Kidney (tissue), 14 donors: Measurements from ENCODE around the gene GFRA1. TPM values are rescaled to one million over a fixed set of nuclear protein-coding genes. Genes with fewer than 3 reads are reported as not detected.
A peak's percentile ranks its signal among the peaks of the same experiment; 100 is the strongest.

Experiments
- DNase-seq, 5 donors: peaks; one replicate each; pipeline ENCODE4 v3.0.0-alpha.2; 2013 to 2020
- FAIRE-seq: peaks from 2 replicates; lab custom pipeline; 2012; peaks lifted over from hg19 to GRCh38; lab: Jason Lieb, UNC
- H3K27ac ChIP-seq, 2 donors: one replicate each; pipeline ENCODE4 v1.7.0; 2013; ENCODE audit warnings: low read depth in 2 of 2, low read length in 2 of 2, inconsistent platforms in 1 of 2
- H3K27me3 ChIP-seq: one replicate; pipeline ENCODE4 v1.7.1; 2013; ENCODE audit warnings: low read length, inconsistent platforms; ENCODE audit not compliant: control insufficient read depth, insufficient read depth
- H3K36me3 ChIP-seq, 3 donors: one replicate each; pipeline versions ENCODE4 v1.7.0 to v1.7.1; 2013; ENCODE audit warnings: low read length in 3 of 3, control low read depth in 1 of 3, inconsistent platforms in 1 of 3; ENCODE audit not compliant: insufficient read depth in 3 of 3, control insufficient read depth in 2 of 3
- H3K4me1 ChIP-seq, 3 donors: one replicate each; pipeline versions ENCODE4 v1.7.0 to v1.7.1; 2013; ENCODE audit warnings: low read length in 3 of 3, inconsistent platforms in 1 of 3, low read depth in 1 of 3; ENCODE audit not compliant: control insufficient read depth in 2 of 3, insufficient read depth in 2 of 3
- H3K4me3 ChIP-seq, 3 donors: one replicate each; pipeline versions ENCODE4 v1.7.0 to v1.8.1; 2013; ENCODE audit warnings: low read length in 3 of 3, control low read depth in 1 of 3, inconsistent platforms in 1 of 3
- H3K9ac ChIP-seq, 3 donors: one replicate each; pipeline versions ENCODE4 v1.7.0 to v1.7.1; 2013; ENCODE audit warnings: low read length in 3 of 3, control low read depth in 1 of 3, inconsistent platforms in 1 of 3
- H3K9me3 ChIP-seq, 3 donors: one replicate each; pipeline versions ENCODE4 v1.7.0 to v1.7.1; 2013; ENCODE audit warnings: low read length in 3 of 3, control low read depth in 1 of 3, inconsistent platforms in 1 of 3; ENCODE audit not compliant: control insufficient read depth in 2 of 3, insufficient read depth in 1 of 3
- CTCF ChIP-seq: IDR thresholded peaks from 3 replicates; pipeline ENCODE4 v1.5.1; 2012; ENCODE audit warnings: mild to moderate bottlenecking, moderate library complexity, borderline replicate concordance; ENCODE audit not compliant: insufficient read depth; ENCODE audit errors: extremely low read depth
- intact Hi-C: fragments of 100-400 bp; cut with DNase I; formaldehyde crosslinking; loops from one replicate; pipeline ENCODE4 v1.11.1; 2022
- polyA plus RNA-seq: library from polyadenylated mRNA; stranded (reverse); fragments of 350-450 nt; fragmentation: Illumina TruSeq; extraction: RNeasy Lipid Tissue Mini Kit (QIAGEN cat#74804); gene quantifications from one replicate; pipeline ENCODE4 v1.2.3, GENCODE V29; 2014; ENCODE audit warnings: low read depth, low replicate concordance; ENCODE audit not compliant: insufficient read depth
- total RNA-seq: library from RNA; stranded (reverse); fragmentation: NEBNext Ultra II Directional; extraction: Animal tissue kit (Norgen Biotek cat#: 25700); gene quantifications from one replicate; pipeline ENCODE4 v1.2.1, GENCODE V29; 2021
- donor health status: control.
- donor health status: control.
- donor health status: control.
- donor health status: control.
- donor health status: control.
- donor health status: DM: yes; HTN: yes; CAD: no.
- donor health status: Normal renal cell carcinoma (clear cell type).

GFRA1 gene
- total and polyA plus RNA-seq, 2 donors from 2014 or later: 3.0 to 22.3 TPM

DNA sequence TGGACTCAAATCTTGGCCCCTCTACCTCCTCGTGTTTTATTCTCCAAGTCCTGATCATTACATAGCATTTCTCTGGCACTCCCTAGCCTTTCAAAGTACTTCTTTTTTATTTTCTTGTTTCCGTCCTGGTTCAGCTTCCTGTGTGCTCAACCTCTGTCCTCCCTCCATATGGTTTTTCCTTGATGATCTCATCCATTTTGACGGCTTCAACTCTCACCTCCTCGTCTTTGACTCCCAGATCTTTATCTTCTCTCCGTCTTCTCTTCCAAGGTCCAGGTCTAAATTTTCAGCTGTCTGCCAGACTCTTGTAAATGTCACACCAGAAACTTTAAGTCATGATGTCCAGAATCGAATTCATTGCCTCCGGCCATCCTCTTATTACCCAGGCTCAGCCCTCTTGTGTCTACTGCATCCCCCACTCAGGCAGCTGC, 23.3 kb upstream of the GFRA1 start:
- no peaks in the 10 kb centered on the region for H3K4me1 ChIP-seq
- no peak for FAIRE-seq
- intact Hi-C loops: no loop called here

DNA sequence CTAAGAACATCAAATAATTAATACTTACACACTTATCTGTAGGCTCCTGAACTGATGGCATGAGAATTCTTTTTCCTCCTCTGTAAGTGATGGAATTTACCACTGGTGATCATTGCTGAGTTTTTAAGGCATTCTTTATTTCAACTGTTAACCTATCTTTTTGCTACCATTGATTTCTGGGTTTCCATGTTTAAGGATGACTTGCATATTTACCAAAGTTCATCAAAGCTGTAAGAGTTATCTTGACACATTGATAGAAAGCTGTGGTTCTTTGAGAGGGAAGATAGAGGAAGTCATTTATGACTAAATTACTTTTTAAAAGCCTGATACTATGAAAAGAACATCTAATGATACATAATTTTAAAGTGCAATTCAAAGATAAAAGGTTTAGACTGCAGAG, 19.5 kb upstream of the GFRA1 start:
- Histone ChIP-seq H3K36me3 (no peaks in the 10 kb centered on the region), H3K9me3 (no peaks in the 10 kb centered on the region), H3K4me3 (no peak overlapping the region), H3K9ac (no peak overlapping the region), H3K27ac (no peak overlapping the region), H3K27me3 (no peaks in the 10 kb centered on the region), H3K4me1 (no peaks in the 10 kb centered on the region)
- DNase-seq (no peak), FAIRE-seq (no peak)
- intact Hi-C loops: no loop called here
- TF ChIP-seq CTCF: no peak

More for the DNA sequence above, 23.3 kb upstream of the GFRA1 start:
- Histone ChIP-seq H3K27me3 (no peaks in the 10 kb centered on the region), H3K4me3 (no peak overlapping the region), H3K36me3 (no peaks in the 10 kb centered on the region), H3K9ac (no peak overlapping the region), H3K9me3 (no peaks in the 10 kb centered on the region), H3K27ac (no peak overlapping the region)
- DNase-seq: no peak
- no peak for TF ChIP-seq CTCF

GRCh38 chr10:116289652-116290051, 16.6 kb upstream of the GFRA1 start:
- FAIRE-seq (no peak), DNase-seq (no peak)
- Histone ChIP-seq H3K9me3 (no peaks in the 10 kb centered on the region), H3K27ac (no peak overlapping the region), H3K36me3 (no peaks in the 10 kb centered on the region), H3K27me3 (no peaks in the 10 kb centered on the region), H3K4me3 (no peak overlapping the region), H3K9ac (no peak overlapping the region), H3K4me1 (no peaks in the 10 kb centered on the region)
- intact Hi-C loops: loop anchor here (10.0 kb wide), 1 partner anchor 575 kb away; no protein-coding TSS in a partner anchor
- no peak for TF ChIP-seq CTCF

DNA sequence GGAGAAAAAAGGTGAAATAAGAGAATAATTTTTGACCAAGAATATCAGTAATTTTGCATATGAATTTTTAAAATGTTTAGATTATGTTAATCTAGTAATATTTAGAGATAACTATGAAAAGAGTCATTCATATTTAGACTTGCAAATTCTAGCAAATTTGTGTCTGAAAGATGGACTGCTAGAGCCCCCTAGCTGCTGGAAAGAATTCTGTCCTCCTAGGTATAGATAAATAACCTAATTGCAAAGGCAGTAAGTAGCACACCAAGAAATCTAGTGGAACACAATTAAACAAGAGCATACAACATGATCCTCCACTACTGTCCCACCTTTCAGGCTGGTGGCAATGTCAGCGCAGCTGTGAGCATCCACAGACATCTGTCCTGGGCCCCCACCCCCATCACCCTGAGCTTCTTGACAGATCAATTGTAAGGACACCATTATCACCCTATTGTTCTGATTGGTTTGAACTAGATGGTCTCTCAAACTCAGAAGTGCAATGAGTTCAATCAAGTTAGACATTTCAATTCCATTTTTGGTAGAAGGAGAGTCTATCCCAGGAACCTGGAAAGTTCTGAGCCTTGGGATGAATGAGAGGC, 15.0 kb upstream of the GFRA1 start:
- no peaks in the 10 kb centered on the region for H3K36me3 ChIP-seq
- H3K4me1 ChIP-seq: no peaks in the 10 kb centered on the region
- DNase-seq (peak in 4 of 5 donors; percentile 36 to 80 (median 60)), FAIRE-seq (peak; percentile 96)
- H3K27me3 ChIP-seq: no peaks in the 10 kb centered on the region
- no peak overlapping the region for H3K27ac ChIP-seq
- TF ChIP-seq CTCF: peak; percentile 70
- intact Hi-C loops: loop anchor here (10.0 kb wide), 1 partner anchor 573 kb away; no protein-coding TSS in a partner anchor
- H3K4me3 ChIP-seq: no peak overlapping the region
- H3K9ac ChIP-seq: no peak overlapping the region
- H3K9me3 ChIP-seq: no peaks in the 10 kb centered on the region
